Karpas-422 (cell line): Measurements from ENCODE around the gene GPR3. TPM values are rescaled to one million over a fixed set of nuclear protein-coding genes. Genes with fewer than 3 reads are reported as not detected.

Experiments used
- DNase-seq: peaks from one replicate; pipeline ENCODE4 v3.0.0-alpha.2; 2015
- H2AFZ ChIP-seq: fragments of 200-600 bp; sonication (generic); 2 replicates; pipeline ENCODE4 v1.6.1; 2014; ENCODE audit warnings: antibody characterized with exemption, low read length, mixed read lengths
- H3K27ac ChIP-seq: fragments of 200-600 bp; sonication (generic); 2 replicates; pipeline ENCODE4 v1.5.1; 2014; ENCODE audit warnings: mild to moderate bottlenecking, low read length, moderate library complexity
- H3K27me3 ChIP-seq: fragments of 200-600 bp; sonication (generic); 2 replicates; pipeline ENCODE4 v1.6.1; 2014; ENCODE audit warnings: low read length, mixed read lengths
- H3K36me3 ChIP-seq: fragments of 200-600 bp; sonication (generic); 2 replicates; pipeline ENCODE4 v1.6.1; 2014; ENCODE audit warnings: low read length, mixed read lengths; ENCODE audit not compliant: insufficient read depth
- H3K4me1 ChIP-seq: fragments of 200-600 bp; sonication (generic); 2 replicates; pipeline ENCODE4 v1.6.1; 2014; ENCODE audit warnings: mild to moderate bottlenecking, low read length, mixed read lengths
- H3K4me2 ChIP-seq: fragments of 200-600 bp; sonication (generic); 2 replicates; pipeline ENCODE4 v1.6.1; 2014; ENCODE audit warnings: low read length, low read depth, mild to moderate bottlenecking; ENCODE audit not compliant: poor library complexity, severe bottlenecking
- H3K4me3 ChIP-seq: fragments of 200-600 bp; sonication (generic); 2 replicates; pipeline ENCODE4 v1.5.1; 2014; ENCODE audit warnings: mild to moderate bottlenecking, antibody characterized with exemption, low read length, mixed read lengths
- H3K79me2 ChIP-seq: fragments of 200-600 bp; sonication (generic); 2 replicates; pipeline ENCODE4 v1.6.1; 2014; ENCODE audit warnings: mild to moderate bottlenecking, low read length, mixed read lengths
- H3K9ac ChIP-seq: fragments of 200-600 bp; sonication (generic); 2 replicates; pipeline ENCODE4 v1.6.0; 2014; ENCODE audit warnings: low read length
- H3K9me2 ChIP-seq: fragments of 200-600 bp; sonication (generic), shearing (Covaris generic); replicated peaks from 2 replicates; pipeline ENCODE4 v1.6.0; 2014; ENCODE audit warnings: mild to moderate bottlenecking, low read length, moderate library complexity; ENCODE audit not compliant: insufficient read depth
- H3K9me3 ChIP-seq: fragments of 300-700, 200-600 bp; sonication (generic); 2 replicates; pipeline ENCODE4 v1.6.1; 2014; ENCODE audit warnings: low read length, mixed read lengths
- H4K20me1 ChIP-seq: fragments of 200-600 bp; sonication (generic); 2 replicates; pipeline ENCODE4 v1.6.1; 2014; ENCODE audit warnings: mild to moderate bottlenecking, antibody characterized with exemption, low read length, low read depth; ENCODE audit not compliant: insufficient read depth
- total RNA-seq: library from RNA; depleted of rRNA; stranded (reverse); fragments of >200 nt; shearing (Covaris generic); gene quantifications from 2 replicates; pipeline ENCODE4 v1.2.3, GENCODE V29; 2014; ENCODE audit warnings: low replicate concordance

GPR3 gene
- total RNA-seq, 1 experiment from 2014 or later: 3.6 TPM

GRCh38 chr1:27398405-27399149 lies 6.2 kb downstream of the GPR3 start:
- Histone ChIP-seq H3K4me1 (peaks cover 18% of the 10 kb centered on the region), H3K27ac (no peak overlapping the region), H3K36me3 (no peaks in the 10 kb centered on the region), H2AFZ (no peak overlapping the region), H3K9ac (no peak overlapping the region), H3K9me3 (no peaks in the 10 kb centered on the region), H4K20me1 (no peaks in the 10 kb centered on the region), H3K9me2 (no peaks in the 10 kb centered on the region), H3K4me3 (no peak overlapping the region), H3K79me2 (no peaks in the 10 kb centered on the region), H3K4me2 (no peak overlapping the region), H3K27me3 (no peaks in the 10 kb centered on the region)
- DNase-seq: no peak

GRCh38 chr1:27399251-27400025 lies 7.0 kb downstream of the GPR3 start:
- Histone ChIP-seq H3K9me3 (no peaks in the 10 kb centered on the region), H3K9me2 (no peaks in the 10 kb centered on the region), H3K4me3 (no peak overlapping the region), H4K20me1 (no peaks in the 10 kb centered on the region), H3K27me3 (no peaks in the 10 kb centered on the region), H3K4me2 (no peak overlapping the region), H3K9ac (no peak overlapping the region), H3K27ac (no peak overlapping the region), H2AFZ (no peak overlapping the region), H3K4me1 (peaks cover 26% of the 10 kb centered on the region), H3K36me3 (no peaks in the 10 kb centered on the region), H3K79me2 (no peaks in the 10 kb centered on the region)
- DNase-seq: no peak

- no peaks in the 10 kb centered on the region for H3K27me3 ChIP-seq
- H3K9ac ChIP-seq: no peak overlapping the region
- no peaks in the 10 kb centered on the region for H4K20me1 ChIP-seq
- no peaks in the 10 kb centered on the region for H3K79me2 ChIP-seq
- no peaks in the 10 kb centered on the region for H3K9me2 ChIP-seq
- no peak overlapping the region for H3K4me2 ChIP-seq
- no peak for DNase-seq
- H2AFZ ChIP-seq: no peak overlapping the region
- no peak overlapping the region for H3K4me3 ChIP-seq
- no peak overlapping the region for H3K27ac ChIP-seq
- no peaks in the 10 kb centered on the region for H3K36me3 ChIP-seq
- H3K4me1 ChIP-seq: peaks cover 22% of the 10 kb centered on the region
- H3K9me3 ChIP-seq: no peaks in the 10 kb centered on the region
Observed at GRCh38 chr1:27400082-27400962, 7.9 kb downstream of the GPR3 start.

GRCh38 chr1:27400963-27401341 lies 8.5 kb downstream of the GPR3 start:
- no peak overlapping the region for H3K27ac ChIP-seq
- no peaks in the 10 kb centered on the region for H3K9me3 ChIP-seq
- no peak overlapping the region for H3K4me2 ChIP-seq
- H3K27me3 ChIP-seq: no peaks in the 10 kb centered on the region
- no peaks in the 10 kb centered on the region for H3K9me2 ChIP-seq
- H3K4me1 ChIP-seq: peaks cover 19% of the 10 kb centered on the region
- no peak overlapping the region for H2AFZ ChIP-seq
- H4K20me1 ChIP-seq: no peaks in the 10 kb centered on the region
- H3K4me3 ChIP-seq: no peak overlapping the region
- DNase-seq: no peak
- no peak overlapping the region for H3K9ac ChIP-seq
- H3K79me2 ChIP-seq: no peaks in the 10 kb centered on the region
- H3K36me3 ChIP-seq: no peaks in the 10 kb centered on the region

- Histone ChIP-seq H3K4me2 (no peak overlapping the region), H3K4me3 (no peak overlapping the region), H3K27me3 (no peaks in the 10 kb centered on the region), H3K4me1 (peaks cover 24% of the 10 kb centered on the region), H3K36me3 (no peaks in the 10 kb centered on the region), H3K79me2 (no peaks in the 10 kb centered on the region), H3K9me2 (no peaks in the 10 kb centered on the region), H4K20me1 (no peaks in the 10 kb centered on the region), H3K9me3 (no peaks in the 10 kb centered on the region), H3K27ac (no peak overlapping the region), H3K9ac (no peak overlapping the region), H2AFZ (no peak overlapping the region)
- DNase-seq: no peak
Observed at GRCh38 chr1:27402349-27402754, 9.9 kb downstream of the GPR3 start.

- DNase-seq: peak; percentile 68
- Histone ChIP-seq H3K4me2 (peak overlapping the region; percentile 36), H3K9me3 (no peaks in the 10 kb centered on the region), H3K9me2 (no peaks in the 10 kb centered on the region), H3K27me3 (no peaks in the 10 kb centered on the region), H3K9ac (0 out of 2 replicates have a peak overlapping the region, but pooled peaks have one; percentile 29), H3K79me2 (no peaks in the 10 kb centered on the region), H4K20me1 (no peaks in the 10 kb centered on the region), H3K4me3 (no peak overlapping the region), H3K4me1 (peaks cover 25% of the 10 kb centered on the region), H3K27ac (peak overlapping the region; percentile 61), H3K36me3 (no peaks in the 10 kb centered on the region; the same call in 1 of the 2 replicates), H2AFZ (no peak overlapping the region)
Observed at GRCh38 chr1:27403065-27403726, 10.8 kb downstream of the GPR3 start.

- H3K4me3 ChIP-seq: no peak overlapping the region
- H4K20me1 ChIP-seq: no peaks in the 10 kb centered on the region
- no peaks in the 10 kb centered on the region; the same call in 1 of the 2 replicates for H3K36me3 ChIP-seq
- no peaks in the 10 kb centered on the region for H3K27me3 ChIP-seq
- no peaks in the 10 kb centered on the region for H3K79me2 ChIP-seq
- H3K9ac ChIP-seq: 0 out of 2 replicates have a peak overlapping the region, but pooled peaks have one; percentile 29
- no peaks in the 10 kb centered on the region for H3K9me2 ChIP-seq
- no peak overlapping the region for H3K4me2 ChIP-seq
- peak overlapping the region; percentile 61 for H3K27ac ChIP-seq
- DNase-seq: no peak
- H3K4me1 ChIP-seq: peaks cover 25% of the 10 kb centered on the region
- no peak overlapping the region for H2AFZ ChIP-seq
- H3K9me3 ChIP-seq: no peaks in the 10 kb centered on the region
Observed at GRCh38 chr1:27403931-27404330, 11.5 kb downstream of the GPR3 start.
